ENCODE results near the gene MRPL10. TPM values are rescaled to one million over a fixed set of nuclear protein-coding genes. Genes with fewer than 3 reads are reported as not detected.

Gene MRPL10
- total RNA-seq, 1 experiment from 2014 or later, result 112 TPM

- TF ChIP-seq CTCF (IDR thresholded peaks at IDR 0.05 in 2 of 3, conservative IDR thresholded peaks at IDR 0.05 in 1 of 3; ENCODE audit: borderline replicate concordance in 1 of 3, insufficient read depth in 1 of 3, low read depth in 2 of 3, low read length in 2 of 3) (no peak), CBX3 (IDR thresholded peaks at IDR 0.05; ENCODE audit: low read depth) (no peak), FOSL1 (IDR thresholded peaks at IDR 0.05; ENCODE audit: low read depth) (no peak), JUND (IDR thresholded peaks at IDR 0.05) (no peak), ZBTB33 (IDR thresholded peaks at IDR 0.05; ENCODE audit: extremely low read depth, insufficient replicate concordance, low read length) (no peak), ZNF274 (IDR thresholded peaks at IDR 0.05; ENCODE audit: low read depth, low read length) (no peak)
Measured at GRCh38 chr17:47813077-47813476, 18.3 kb downstream of the MRPL10 start (continued).

DNA sequence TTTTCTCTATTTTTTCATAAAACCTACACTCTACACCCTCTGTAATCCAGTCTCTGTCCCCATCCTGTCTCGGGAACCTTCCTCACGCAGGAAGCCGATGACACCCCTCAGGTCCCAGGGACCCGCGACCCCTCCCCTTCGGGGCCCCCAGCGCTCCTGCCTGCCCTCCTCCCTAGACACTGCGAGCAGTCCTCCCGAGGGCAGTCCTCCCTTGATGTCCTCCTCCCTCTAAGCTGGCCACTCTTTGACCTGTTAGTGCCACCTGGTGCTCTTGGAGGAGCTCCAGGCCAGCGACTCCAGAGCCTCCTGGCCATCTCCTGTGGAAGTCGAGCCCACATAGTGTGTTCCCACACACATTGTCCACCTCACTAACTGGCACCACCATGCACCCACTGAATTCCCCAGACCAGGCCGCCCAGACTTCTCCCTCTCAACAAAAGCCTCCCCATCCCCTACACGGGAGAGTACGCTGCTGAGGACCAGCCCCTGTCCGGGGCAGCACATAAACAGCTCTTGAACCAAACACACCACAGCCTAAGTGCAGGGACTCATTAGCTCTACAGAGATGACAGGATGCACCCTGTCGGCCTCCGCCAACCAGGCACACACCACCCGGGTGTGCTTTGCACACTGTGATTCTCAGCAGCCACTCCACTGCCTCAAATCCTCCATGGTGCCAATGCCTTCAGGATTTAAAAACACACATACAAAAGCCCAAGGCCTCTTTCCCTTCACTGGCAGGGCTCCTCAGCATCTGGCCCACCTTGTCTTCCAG is 19.0 kb downstream of the MRPL10 start:
- no peaks in the 10 kb centered on the region for H3K27me3 ChIP-seq (ENCODE audit: insufficient read depth, low read length)
- no peak overlapping the region for H3K4me2 ChIP-seq (ENCODE audit: low read length)
- no peak overlapping the region for H3K27ac ChIP-seq (ENCODE audit: low read depth, low read length)
- H3K4me1 ChIP-seq (ENCODE audit: control insufficient read depth in 1 of 2, insufficient read depth in 2 of 2, low read length in 2 of 2), result peaks cover 25 to 32% of the 10 kb centered on the region in 2 experiments
- RAD21 ChIA-PET (ENCODE audit: low non-redundant PET in 1 of 2, low total read pairs in 2 of 2, uncharacterized antibody in 2 of 2, unreplicated experiment in 2 of 2), result no interaction called here
- no peaks in the 10 kb centered on the region for H3K9me2 ChIP-seq (ENCODE audit: insufficient read depth)
- no peaks in the 10 kb centered on the region for H3K9me3 ChIP-seq (ENCODE audit: control insufficient read depth in 1 of 2, insufficient read depth in 1 of 2, low read depth in 1 of 2, low read length in 2 of 2)
- no peak overlapping the region for H3K9ac ChIP-seq (ENCODE audit: low read length)
- no peak for ATAC-seq
- CTCF ChIA-PET, result no interaction called here
- intact Hi-C loops (cut with micrococcal nuclease), result no loop called here
- no peaks in the 10 kb centered on the region for H3K79me2 ChIP-seq (ENCODE audit: insufficient read depth, low read length)
- peaks cover 11% of the 10 kb centered on the region in 2 experiments; a peak in 3 of 4 replicates for H3K36me3 ChIP-seq (ENCODE audit: control insufficient read depth in 1 of 2, insufficient read depth in 2 of 2, low read length in 2 of 2)
- POLR2A ChIA-PET, result no interaction called here
- no peaks in the 10 kb centered on the region for H4K20me1 ChIP-seq (ENCODE audit: insufficient read depth)
- DNase-seq (ENCODE audit: low read depth, low spot score), result no peak
- BruUV-seq (replicated peaks), result no TSS peak
- no peak overlapping the region for H3K4me3 ChIP-seq (replicated peaks in 1 of 2; ENCODE audit: low read depth in 1 of 2, low read length in 2 of 2)
- TF ChIP-seq CEBPB (IDR thresholded peaks at IDR 0.05; ENCODE audit: low read depth), result no peak
- no peak for TF ChIP-seq TCF7L2 (IDR thresholded peaks at IDR 0.05; ENCODE audit: borderline replicate concordance, extremely low read depth, insufficient read depth, insufficient read length)
- no peak for TF ChIP-seq SP1 (IDR thresholded peaks at IDR 0.05; ENCODE audit: low read depth)
- H2AFZ ChIP-seq (ENCODE audit: low read depth, low read length, poor library complexity, severe bottlenecking), result no peak overlapping the region

All from HCT116 (cell line).